ENCODE measurements around the gene UTP3.

DNA sequence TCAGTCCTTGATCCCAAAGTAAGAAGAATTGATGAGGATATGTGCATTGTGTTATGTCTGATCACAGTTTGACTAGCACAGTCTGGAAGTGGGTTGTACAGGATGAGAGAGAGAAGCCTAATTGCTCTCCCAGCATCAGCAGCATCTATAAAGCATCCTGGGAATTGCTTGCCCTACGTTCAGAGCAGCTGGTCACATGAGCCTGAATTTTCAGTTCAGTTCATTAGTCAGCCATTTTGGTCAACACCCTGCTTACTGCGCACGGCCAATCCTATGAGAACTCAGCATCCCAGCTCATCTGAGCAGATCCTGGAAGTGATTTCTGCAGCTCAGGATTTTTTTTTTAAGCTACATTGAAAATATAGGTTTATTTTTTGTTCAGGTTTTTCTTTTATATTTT lies 33.4 kb downstream of the UTP3 start, which contains the start of gene RUFY3:
- TF ChIP-seq, protein P1, sequence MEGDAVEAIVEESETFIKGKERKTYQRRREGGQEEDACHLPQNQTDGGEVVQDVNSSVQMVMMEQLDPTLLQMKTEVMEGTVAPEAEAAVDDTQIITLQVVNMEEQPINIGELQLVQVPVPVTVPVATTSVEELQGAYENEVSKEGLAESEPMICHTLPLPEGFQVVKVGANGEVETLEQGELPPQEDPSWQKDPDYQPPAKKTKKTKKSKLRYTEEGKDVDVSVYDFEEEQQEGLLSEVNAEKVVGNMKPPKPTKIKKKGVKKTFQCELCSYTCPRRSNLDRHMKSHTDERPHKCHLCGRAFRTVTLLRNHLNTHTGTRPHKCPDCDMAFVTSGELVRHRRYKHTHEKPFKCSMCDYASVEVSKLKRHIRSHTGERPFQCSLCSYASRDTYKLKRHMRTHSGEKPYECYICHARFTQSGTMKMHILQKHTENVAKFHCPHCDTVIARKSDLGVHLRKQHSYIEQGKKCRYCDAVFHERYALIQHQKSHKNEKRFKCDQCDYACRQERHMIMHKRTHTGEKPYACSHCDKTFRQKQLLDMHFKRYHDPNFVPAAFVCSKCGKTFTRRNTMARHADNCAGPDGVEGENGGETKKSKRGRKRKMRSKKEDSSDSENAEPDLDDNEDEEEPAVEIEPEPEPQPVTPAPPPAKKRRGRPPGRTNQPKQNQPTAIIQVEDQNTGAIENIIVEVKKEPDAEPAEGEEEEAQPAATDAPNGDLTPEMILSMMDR (IDR thresholded peaks at IDR 0.05 in 8 of 11, conservative IDR thresholded peaks at IDR 0.05 in 3 of 11), result no peak
- TF ChIP-seq POLR2A (IDR thresholded peaks at IDR 0.05) (no peak), POLR2AphosphoS5 (IDR thresholded peaks at IDR 0.05) (peak in 1 of 3 donors; percentile 21)
